ENCODE data around the gene AKNAD1. TPM values are rescaled to one million over a fixed set of nuclear protein-coding genes. Genes with fewer than 3 reads are reported as not detected.

Gene AKNAD1
- total RNA-seq, 1 experiment from 2014 or later: not detected

GRCh38 chr1:108780937-108781574 lies 75.8 kb downstream of the AKNAD1 start:
- Histone ChIP-seq H3K9me2 (replicated peaks; ENCODE audit: insufficient read depth, low read length) (no peaks in the 10 kb centered on the region), H3K4me1 (ENCODE audit: low read length) (no peaks in the 10 kb centered on the region), H2AFZ (ENCODE audit: low read length) (no peak overlapping the region), H3K9me3 (ENCODE audit: low read length) (peaks cover 10% of the 10 kb centered on the region; the same call in 1 of the 2 replicates), H3K9ac (ENCODE audit: low read length) (no peak overlapping the region), H3K4me3 (ENCODE audit: low read length) (no peak overlapping the region), H3K27ac (ENCODE audit: low read length) (no peak overlapping the region), H3K27me3 (ENCODE audit: low read length) (no peaks in the 10 kb centered on the region), H4K20me1 (ENCODE audit: insufficient read depth, low read depth, low read length) (no peaks in the 10 kb centered on the region), H3K79me2 (ENCODE audit: low read length) (0 out of 2 replicates have a peak, but pooled peaks cover 3% of the 10 kb centered on the region), H3K4me2 (ENCODE audit: low read depth, low read length, poor library complexity, severe bottlenecking) (no peak overlapping the region), H3K36me3 (ENCODE audit: insufficient read depth, low read length) (peaks cover 82% of the 10 kb centered on the region)
- DNase-seq: no peak

- 0 out of 2 replicates have a peak, but pooled peaks cover 3% of the 10 kb centered on the region for H3K79me2 ChIP-seq (ENCODE audit: low read length)
- H3K9me2 ChIP-seq (replicated peaks; ENCODE audit: insufficient read depth, low read length): no peaks in the 10 kb centered on the region
- no peaks in the 10 kb centered on the region for H3K4me1 ChIP-seq (ENCODE audit: low read length)
- no peaks in the 10 kb centered on the region for H3K9me3 ChIP-seq (ENCODE audit: low read length)
- no peak overlapping the region for H3K4me3 ChIP-seq (ENCODE audit: low read length)
- H2AFZ ChIP-seq (ENCODE audit: low read length): no peak overlapping the region
- H3K4me2 ChIP-seq (ENCODE audit: low read depth, low read length, poor library complexity, severe bottlenecking): no peak overlapping the region
- no peak for DNase-seq
- peaks cover 76% of the 10 kb centered on the region for H3K36me3 ChIP-seq (ENCODE audit: insufficient read depth, low read length)
- H3K27me3 ChIP-seq (ENCODE audit: low read length): no peaks in the 10 kb centered on the region
- H4K20me1 ChIP-seq (ENCODE audit: insufficient read depth, low read depth, low read length): no peaks in the 10 kb centered on the region
- no peak overlapping the region for H3K27ac ChIP-seq (ENCODE audit: low read length)
- no peak overlapping the region for H3K9ac ChIP-seq (ENCODE audit: low read length)
Measured at GRCh38 chr1:108779455-108779854, 77.4 kb downstream of the AKNAD1 start.

- Histone ChIP-seq H3K9ac (ENCODE audit: low read length) (no peak overlapping the region), H3K36me3 (ENCODE audit: insufficient read depth, low read length) (peaks cover 75% of the 10 kb centered on the region), H3K79me2 (ENCODE audit: low read length) (0 out of 2 replicates have a peak, but pooled peaks cover 3% of the 10 kb centered on the region)
Measured at GRCh38 chr1:108777839-108778238, 79.1 kb downstream of the AKNAD1 start.

GRCh38 chr1:108767708-108768107 lies 89.2 kb downstream of the AKNAD1 start:
- H2AFZ ChIP-seq (ENCODE audit: low read length): no peak overlapping the region
- peaks cover 52% of the 10 kb centered on the region for H3K36me3 ChIP-seq (ENCODE audit: insufficient read depth, low read length)
- no peaks in the 10 kb centered on the region for H4K20me1 ChIP-seq (ENCODE audit: insufficient read depth, low read depth, low read length)
- H3K9me3 ChIP-seq (ENCODE audit: low read length): no peaks in the 10 kb centered on the region
- no peak for DNase-seq
- H3K4me3 ChIP-seq (ENCODE audit: low read length): no peak overlapping the region
- no peak overlapping the region for H3K9ac ChIP-seq (ENCODE audit: low read length)
- H3K4me2 ChIP-seq (ENCODE audit: low read depth, low read length, poor library complexity, severe bottlenecking): no peak overlapping the region
- peaks cover 53% of the 10 kb centered on the region for H3K79me2 ChIP-seq (ENCODE audit: low read length)
- H3K4me1 ChIP-seq (ENCODE audit: low read length): peaks cover 8% of the 10 kb centered on the region
- no peak overlapping the region for H3K27ac ChIP-seq (ENCODE audit: low read length)
- H3K9me2 ChIP-seq (replicated peaks; ENCODE audit: insufficient read depth, low read length): no peaks in the 10 kb centered on the region
- no peaks in the 10 kb centered on the region for H3K27me3 ChIP-seq (ENCODE audit: low read length)

More at GRCh38 chr1:108777839-108778238, 79.1 kb downstream of the AKNAD1 start:
- Histone ChIP-seq H3K4me2 (ENCODE audit: low read depth, low read length, poor library complexity, severe bottlenecking) (no peak overlapping the region), H3K4me1 (ENCODE audit: low read length) (no peaks in the 10 kb centered on the region), H3K27ac (ENCODE audit: low read length) (no peak overlapping the region), H3K27me3 (ENCODE audit: low read length) (no peaks in the 10 kb centered on the region), H2AFZ (ENCODE audit: low read length) (no peak overlapping the region), H4K20me1 (ENCODE audit: insufficient read depth, low read depth, low read length) (no peaks in the 10 kb centered on the region), H3K9me2 (replicated peaks; ENCODE audit: insufficient read depth, low read length) (no peaks in the 10 kb centered on the region), H3K9me3 (ENCODE audit: low read length) (no peaks in the 10 kb centered on the region), H3K4me3 (ENCODE audit: low read length) (no peak overlapping the region)
- no peak for DNase-seq

- H3K9ac ChIP-seq (ENCODE audit: low read length): no peak overlapping the region
- no peaks in the 10 kb centered on the region for H4K20me1 ChIP-seq (ENCODE audit: insufficient read depth, low read depth, low read length)
- peaks cover 56% of the 10 kb centered on the region for H3K79me2 ChIP-seq (ENCODE audit: low read length)
- H3K9me3 ChIP-seq (ENCODE audit: low read length): no peaks in the 10 kb centered on the region
- H3K27me3 ChIP-seq (ENCODE audit: low read length): no peaks in the 10 kb centered on the region
- no peak overlapping the region for H2AFZ ChIP-seq (ENCODE audit: low read length)
- H3K4me1 ChIP-seq (ENCODE audit: low read length): peaks cover 8% of the 10 kb centered on the region
- no peaks in the 10 kb centered on the region for H3K9me2 ChIP-seq (replicated peaks; ENCODE audit: insufficient read depth, low read length)
- no peak overlapping the region for H3K27ac ChIP-seq (ENCODE audit: low read length)
- H3K4me2 ChIP-seq (ENCODE audit: low read depth, low read length, poor library complexity, severe bottlenecking): no peak overlapping the region
- peaks cover 54% of the 10 kb centered on the region for H3K36me3 ChIP-seq (ENCODE audit: insufficient read depth, low read length)
- H3K4me3 ChIP-seq (ENCODE audit: low read length): no peak overlapping the region
- DNase-seq: no peak
Measured at GRCh38 chr1:108767115-108767514, 89.8 kb downstream of the AKNAD1 start.

Other genes with a start within 250 kb of the AKNAD1 start
- 30.7 and 58.1 TPM in 2 replicates for gene HENMT1, start 196.0 kb downstream of the AKNAD1 start, total RNA-seq (2014; rRNA removed; shearing (Covaris generic); ENCODE audit: low replicate concordance)
- 21.5 and 30.9 TPM in 2 replicates for gene PRPF38B, start 164.8 kb downstream of the AKNAD1 start, total RNA-seq (2014; rRNA removed; shearing (Covaris generic); ENCODE audit: low replicate concordance)
- gene FNDC7, start 144.2 kb downstream of the AKNAD1 start, total RNA-seq (2014; rRNA removed; shearing (Covaris generic); ENCODE audit: low replicate concordance): 2.9 TPM in 1 of 2 replicates, not detected in the other
- 31.6 and 68.9 TPM in 2 replicates for gene STXBP3, start 110.4 kb downstream of the AKNAD1 start, total RNA-seq (2014; rRNA removed; shearing (Covaris generic); ENCODE audit: low replicate concordance)
- gene GPSM2, start 19.9 kb upstream of the AKNAD1 start, total RNA-seq (2014; rRNA removed; shearing (Covaris generic); ENCODE audit: low replicate concordance): 13.7 and 18.3 TPM in 2 replicates
- gene CLCC1, start 106.4 kb upstream of the AKNAD1 start, total RNA-seq (2014; rRNA removed; shearing (Covaris generic); ENCODE audit: low replicate concordance): 20.6 and 24.0 TPM in 2 replicates
- 12.8 and 20.3 TPM in 2 replicates for gene WDR47, start 185.0 kb upstream of the AKNAD1 start, total RNA-seq (2014; rRNA removed; shearing (Covaris generic); ENCODE audit: low replicate concordance)
- 7.9 and 17.8 TPM in 2 replicates for gene TAF13, start 218.9 kb upstream of the AKNAD1 start, total RNA-seq (2014; rRNA removed; shearing (Covaris generic); ENCODE audit: low replicate concordance)
- 11.1 and 18.7 TPM in 2 replicates for gene TMEM167B, start 233.7 kb upstream of the AKNAD1 start, total RNA-seq (2014; rRNA removed; shearing (Covaris generic); ENCODE audit: low replicate concordance)